ENCODE results near the gene BABAM1. TPM values are rescaled to one million over a fixed set of nuclear protein-coding genes. Genes with fewer than 3 reads are reported as not detected.

The BABAM1 gene
- total RNA-seq, 1 experiment from 2014 or later: 166 TPM

Other genes starting within 250 kb of the BABAM1 start
- gene CPAMD8, start 240.6 kb upstream of the BABAM1 start, total RNA-seq (2014; rRNA removed; shearing (Covaris generic)): 7.8 and 19.8 TPM in 2 replicates
- 8.9 and 16.1 TPM in 2 replicates for gene HAUS8, start 192.0 kb upstream of the BABAM1 start, total RNA-seq (2014; rRNA removed; shearing (Covaris generic))
- gene MYO9B, start 191.7 kb upstream of the BABAM1 start, total RNA-seq (2014; rRNA removed; shearing (Covaris generic)): 22.0 and 24.4 TPM in 2 replicates
- gene USE1, start 52.1 kb upstream of the BABAM1 start, total RNA-seq (2014; rRNA removed; shearing (Covaris generic)): 22.0 and 29.7 TPM in 2 replicates
- gene OCEL1, start 41.2 kb upstream of the BABAM1 start, total RNA-seq (2014; rRNA removed; shearing (Covaris generic)): 14.8 and 21.7 TPM in 2 replicates
- 232 and 271 TPM in 2 replicates for gene NR2F6, start 21.5 kb upstream of the BABAM1 start, total RNA-seq (2014; rRNA removed; shearing (Covaris generic))
- gene USHBP1, start 2.7 kb upstream of the BABAM1 start, total RNA-seq (2014; rRNA removed; shearing (Covaris generic)): 0.41 and 4.9 TPM in 2 replicates
- 0.06 and 1.3 TPM in 2 replicates for gene ANKLE1, start 14.5 kb downstream of the BABAM1 start, total RNA-seq (2014; rRNA removed; shearing (Covaris generic))
- gene ABHD8, start 36.0 kb downstream of the BABAM1 start, total RNA-seq (2014; rRNA removed; shearing (Covaris generic)): 57.6 and 60.6 TPM in 2 replicates
- 19.0 and 25.4 TPM in 2 replicates for gene MRPL34, start 38.4 kb downstream of the BABAM1 start, total RNA-seq (2014; rRNA removed; shearing (Covaris generic))
- 15.0 and 28.2 TPM in 2 replicates for gene DDA1, start 42.1 kb downstream of the BABAM1 start, total RNA-seq (2014; rRNA removed; shearing (Covaris generic))
- gene ANO8, start 67.4 kb downstream of the BABAM1 start, total RNA-seq (2014; rRNA removed; shearing (Covaris generic)): 3.1 and 4.3 TPM in 2 replicates
- gene GTPBP3, start 70.1 kb downstream of the BABAM1 start, total RNA-seq (2014; rRNA removed; shearing (Covaris generic)): 35.0 and 41.1 TPM in 2 replicates
- not detected in 2 replicates for gene PLVAP, start 109.9 kb downstream of the BABAM1 start, total RNA-seq (2014; rRNA removed; shearing (Covaris generic))
- 0.71 and 1.8 TPM in 2 replicates for gene CCDC194, start 126.8 kb downstream of the BABAM1 start, total RNA-seq (2014; rRNA removed; shearing (Covaris generic))
- 174 and 187 TPM in 2 replicates for gene BST2, start 138.2 kb downstream of the BABAM1 start, total RNA-seq (2014; rRNA removed; shearing (Covaris generic))
- 76.7 and 112 TPM in 2 replicates for gene MVB12A, start 152.6 kb downstream of the BABAM1 start, total RNA-seq (2014; rRNA removed; shearing (Covaris generic))
- 0.49 and 1.6 TPM in 2 replicates for gene TMEM221, start 181.2 kb downstream of the BABAM1 start, total RNA-seq (2014; rRNA removed; shearing (Covaris generic))
- not detected in 2 replicates for gene NXNL1, start 193.5 kb downstream of the BABAM1 start, total RNA-seq (2014; rRNA removed; shearing (Covaris generic))
- gene SLC27A1, start 203.1 kb downstream of the BABAM1 start, total RNA-seq (2014; rRNA removed; shearing (Covaris generic)): 9.5 and 10.3 TPM in 2 replicates
- gene PGLS, start 244.2 kb downstream of the BABAM1 start, total RNA-seq (2014; rRNA removed; shearing (Covaris generic)): 111 and 141 TPM in 2 replicates